HCT116 (cell line): ENCODE measurements around the gene ACSL5. TPM values are rescaled to one million over a fixed set of nuclear protein-coding genes. Genes with fewer than 3 reads are reported as not detected.

ENCODE experiments used
- ATAC-seq: fragments of 200-7000 bp; cut with Tn5 transposase; 2 replicates; pipeline ENCODE4 v1.9.1; 2020; ENCODE audit warnings: mild to moderate bottlenecking, moderate library complexity
- BruUV-seq: library from RNA; stranded (reverse); fragments of 400-500 nt; replicated peaks from 2 replicates; lab custom pipeline; 2021; lab: Mats Ljungman, UMichigan
- CTCF ChIA-PET: fragments of 300-600 bp; sonication (Branson Sonifier 250); formaldehyde crosslinking; loops from one replicate; lab custom pipeline; 2021; ENCODE audit warnings: antibody characterized with exemption; lab: Charles Lee
- POLR2A ChIA-PET: fragments of 300-600, 350-600 bp; sonication (Branson Sonifier 250); formaldehyde crosslinking; loops from one replicate; lab custom pipeline; 2021; ENCODE audit warnings: antibody characterized with exemption; lab: Charles Lee
- RAD21 ChIA-PET, 2 experiments: fragments of 300-600 bp; sonication (Branson Sonifier 250); formaldehyde crosslinking; loops; one replicate each; lab custom pipeline; 2023; ENCODE audit warnings: low total read pairs in 2 of 2; ENCODE audit not compliant: uncharacterized antibody in 2 of 2, unreplicated experiment in 2 of 2, low non-redundant PET in 1 of 2; lab: Charles Lee
- DNase-seq: peaks from one replicate; pipeline ENCODE4 v3.0.0-alpha.2; 2010; ENCODE audit warnings: low read depth, low spot score
- H2AFZ ChIP-seq: fragments of 200-600 bp; shearing (Covaris generic), sonication (generic); 2 replicates; pipeline ENCODE4 v1.6.1; 2017; ENCODE audit warnings: low read depth, mixed run types, mixed read lengths, antibody characterized with exemption, low read length; ENCODE audit not compliant: poor library complexity, severe bottlenecking
- H3K27ac ChIP-seq: 2 replicates; pipeline ENCODE4 v1.5.1; 2012; ENCODE audit warnings: low read depth, low read length
- H3K27me3 ChIP-seq: fragments of 200-600 bp; sonication (generic); 2 replicates; pipeline ENCODE4 v1.6.1; 2016; ENCODE audit warnings: mixed run types, low read length, mixed read lengths; ENCODE audit not compliant: insufficient read depth
- H3K36me3 ChIP-seq, 2 experiments: fragments of 200-500 bp in 1 of 2; fragments of 200-600 bp in 1 of 2; sonication (Bioruptor generic) in 1 of 2; sonication (generic) in 1 of 2; 2 replicates each; pipeline versions ENCODE4 v1.5.1 to v1.6.1; 2014 to 2016; ENCODE audit warnings: low read length in 2 of 2, inconsistent platforms in 1 of 2, mixed read lengths in 1 of 2, mixed run types in 1 of 2; ENCODE audit not compliant: insufficient read depth in 2 of 2, control insufficient read depth in 1 of 2
- H3K4me1 ChIP-seq, 2 experiments: fragments of 200-600 bp in 1 of 2; sonication (generic) in 1 of 2; 2 replicates each; pipeline versions ENCODE4 v1.5.1 to v1.6.1; 2012 to 2017; ENCODE audit warnings: low read length in 2 of 2, inconsistent platforms in 1 of 2, mild to moderate bottlenecking in 1 of 2, mixed read lengths in 1 of 2, mixed run types in 1 of 2, moderate library complexity in 1 of 2; ENCODE audit not compliant: insufficient read depth in 2 of 2, control insufficient read depth in 1 of 2
- H3K4me2 ChIP-seq: fragments of 200-600 bp; sonication (generic); 2 replicates; pipeline ENCODE4 v1.6.1; 2017; ENCODE audit warnings: mixed run types, low read length, mixed read lengths
- H3K4me3 ChIP-seq, 2 experiments: fragments of 200-600 bp in 1 of 2; sonication (generic) in 1 of 2; replicated peaks in 1 of 2; 2 replicates each; pipeline ENCODE4 v1.5.1; 2011 to 2016; ENCODE audit warnings: low read length in 2 of 2, control low read depth in 1 of 2, low read depth in 1 of 2, mild to moderate bottlenecking in 1 of 2, mixed read lengths in 1 of 2, mixed run types in 1 of 2
- H3K79me2 ChIP-seq: fragments of 200-600 bp; sonication (generic); 2 replicates; pipeline ENCODE4 v1.6.1; 2017; ENCODE audit warnings: mild to moderate bottlenecking, mixed run types, low read length, moderate library complexity, mixed read lengths; ENCODE audit not compliant: insufficient read depth
- H3K9ac ChIP-seq: fragments of 200-600 bp; sonication (generic); 2 replicates; pipeline ENCODE4 v1.6.1; 2016; ENCODE audit warnings: low read length, mixed read lengths
- H3K9me2 ChIP-seq: fragments of 200-600 bp; sonication (generic), shearing (Covaris generic); 2 replicates; pipeline ENCODE4 v1.6.1; 2017; ENCODE audit warnings: mixed run types, mild to moderate bottlenecking, moderate library complexity; ENCODE audit not compliant: insufficient read depth
- H3K9me3 ChIP-seq, 2 experiments: fragments of 200-500 bp in 1 of 2; fragments of 200-600 bp in 1 of 2; sonication (Bioruptor generic) in 1 of 2; sonication (generic) in 1 of 2; 2 replicates each; pipeline ENCODE4 v1.6.1; 2014 to 2017; ENCODE audit warnings: low read length in 2 of 2, mixed read lengths in 2 of 2, inconsistent platforms in 1 of 2, low read depth in 1 of 2, mild to moderate bottlenecking in 1 of 2, mixed run types in 1 of 2, moderate library complexity in 1 of 2; ENCODE audit not compliant: control insufficient read depth in 1 of 2, insufficient read depth in 1 of 2
- H4K20me1 ChIP-seq: fragments of 200-600 bp; sonication (generic), shearing (Covaris generic); 2 replicates; pipeline ENCODE4 v1.6.1; 2017; ENCODE audit warnings: mixed run types, mild to moderate bottlenecking, moderate library complexity; ENCODE audit not compliant: insufficient read depth
- ATF3 ChIP-seq: IDR thresholded peaks from 2 replicates; pipeline ENCODE4 v1.6.1; 2012
- CBX3 ChIP-seq: IDR thresholded peaks from 2 replicates; pipeline ENCODE4 v1.6.1; 2012; ENCODE audit warnings: low read depth
- CEBPB ChIP-seq: IDR thresholded peaks from 2 replicates; pipeline ENCODE4 v1.6.1; 2012; ENCODE audit warnings: low read depth
- CTCF ChIP-seq, 3 experiments: fragments of 200-600 bp in 1 of 3; sonication (generic) in 1 of 3; IDR thresholded peaks in 2 of 3; conservative IDR thresholded peaks in 1 of 3; 2 replicates each; pipeline ENCODE4 v1.5.1; 2012 to 2017; ENCODE audit warnings: low read depth in 2 of 3, low read length in 2 of 3, antibody characterized with exemption in 1 of 3, borderline replicate concordance in 1 of 3, control low read depth in 1 of 3, mild to moderate bottlenecking in 1 of 3, mixed read lengths in 1 of 3, mixed run types in 1 of 3, moderate library complexity in 1 of 3; ENCODE audit not compliant: insufficient read depth in 1 of 3
- EGR1 ChIP-seq: IDR thresholded peaks from 2 replicates; pipeline ENCODE4 v1.6.1; 2012; ENCODE audit warnings: low read depth
- ELF1 ChIP-seq: IDR thresholded peaks from 2 replicates; pipeline ENCODE4 v1.6.1; 2012; ENCODE audit warnings: low read depth, borderline replicate concordance
- EZH2 ChIP-seq: fragments of 200-600 bp; sonication (generic); IDR thresholded peaks from 2 replicates; pipeline ENCODE4 v1.6.1; 2017; ENCODE audit warnings: antibody characterized with exemption, mixed run types
- FOSL1 ChIP-seq: IDR thresholded peaks from 2 replicates; pipeline ENCODE4 v1.6.1; 2012; ENCODE audit warnings: low read depth
- JUND ChIP-seq: IDR thresholded peaks from 2 replicates; pipeline ENCODE4 v1.6.1; 2012
- MAX ChIP-seq: IDR thresholded peaks from 2 replicates; pipeline ENCODE4 v1.6.1; 2012
- POLR2A ChIP-seq: IDR thresholded peaks from 2 replicates; pipeline ENCODE4 v1.7.0; 2011; ENCODE audit warnings: borderline replicate concordance; ENCODE audit not compliant: insufficient read depth, insufficient read length; ENCODE audit errors: extremely low read depth
- POLR2AphosphoS5 ChIP-seq: IDR thresholded peaks from 2 replicates; pipeline ENCODE4 v1.6.1; 2011; ENCODE audit warnings: mild to moderate bottlenecking, low read depth, low read length, moderate library complexity
- RAD21 ChIP-seq: IDR thresholded peaks from 2 replicates; pipeline ENCODE4 v1.6.1; 2012; ENCODE audit warnings: low read depth, mild to moderate bottlenecking
- SIN3A ChIP-seq: IDR thresholded peaks from 2 replicates; pipeline ENCODE4 v1.6.1; 2012; ENCODE audit warnings: low read depth
- SP1 ChIP-seq: IDR thresholded peaks from 2 replicates; pipeline ENCODE4 v1.6.1; 2012; ENCODE audit warnings: low read depth
- SRF ChIP-seq: IDR thresholded peaks from 2 replicates; pipeline ENCODE4 v1.6.1; 2012; ENCODE audit warnings: low read depth
- ZFX ChIP-seq: fragments of 450-650 bp; IDR thresholded peaks from 2 replicates; pipeline ENCODE4 v1.6.1; 2017
- ZNF274 ChIP-seq: fragments of 200-500 bp; sonication (Bioruptor generic); IDR thresholded peaks from 2 replicates; pipeline ENCODE4 v1.6.1; 2014; ENCODE audit warnings: mild to moderate bottlenecking, low read depth, low read length, inconsistent platforms
- intact Hi-C: fragments of 100-400 bp; cut with micrococcal nuclease; formaldehyde crosslinking; loops from 2 replicates; pipeline ENCODE4 v1.10.0; 2022
- total RNA-seq: library from RNA; stranded (reverse); gene quantifications from one replicate; pipeline ENCODE4 v1.2.1, GENCODE V29; 2021; ENCODE audit not compliant: unreplicated experiment

Gene ACSL5
- total RNA-seq, 1 experiment from 2014 or later = 195 TPM

DNA sequence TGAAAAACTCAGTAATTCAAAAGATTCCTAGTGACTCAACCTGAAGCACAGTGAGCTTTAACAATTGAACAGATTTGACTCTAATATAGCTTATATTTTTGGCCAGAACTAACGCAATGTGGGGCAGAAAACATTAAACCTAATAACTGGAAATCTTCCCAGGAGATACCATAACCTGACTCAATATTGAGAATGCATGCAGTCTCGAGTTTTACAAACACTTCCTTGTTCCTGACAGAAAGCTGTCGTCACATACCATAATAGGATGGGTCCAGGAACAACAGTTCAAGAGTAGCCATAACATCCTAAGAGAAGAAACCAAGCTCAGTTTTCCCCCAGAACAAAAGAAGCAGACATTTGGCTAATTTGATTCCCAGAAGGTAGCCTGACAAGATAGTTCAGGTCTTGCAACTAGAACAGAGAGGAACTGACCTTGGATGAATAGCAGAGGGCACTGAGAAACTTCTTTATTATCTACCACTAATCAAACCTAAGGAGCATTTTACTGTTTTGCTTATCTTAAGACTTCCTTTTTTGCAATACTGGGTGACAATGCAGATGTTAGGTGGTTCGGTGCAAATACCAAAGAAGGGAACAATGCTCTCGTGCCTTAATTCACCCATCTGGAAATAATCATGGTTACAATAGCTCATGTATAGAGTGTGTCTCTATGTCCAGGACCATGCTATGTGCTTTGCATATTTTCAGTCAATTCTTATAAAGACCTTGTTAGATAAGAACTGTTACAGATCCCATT lies 38.6 kb upstream of the ACSL5 start:
- RAD21 ChIA-PET = interaction anchor here in 1 of 2 experiments (0.5 to 1.3 kb wide), 2 partner anchors 39 to 155 kb away, joined by 3 read pairs; partner anchors contain the start of gene ACSL5
- Histone ChIP-seq H3K9me2 (no peaks in the 10 kb centered on the region), H4K20me1 (no peaks in the 10 kb centered on the region), H3K36me3 (no peaks in the 10 kb centered on the region), H3K4me2 (peak overlapping the region; percentile 67), H3K4me3 (no peak overlapping the region), H2AFZ (peak overlapping the region; percentile 32), H3K9ac (peak overlapping the region; percentile 48), H3K27me3 (no peaks in the 10 kb centered on the region), H3K27ac (peak overlapping the region; percentile 30; the same call in 1 of the 2 replicates), H3K4me1 (peaks cover 64 to 92% of the 10 kb centered on the region in 2 experiments), H3K9me3 (no peaks in the 10 kb centered on the region), H3K79me2 (no peaks in the 10 kb centered on the region)
- ATAC-seq (no peak), DNase-seq (no peak)
- POLR2A ChIA-PET = interaction anchor here (1.0 to 4.1 kb wide), 3 partner anchors 39 to 52 kb away, joined by 3 to 16 read pairs (median 14); partner anchors contain the start of gene ACSL5
- BruUV-seq = no TSS peak
- intact Hi-C loops = no loop called here
- TF ChIP-seq ELF1 (no peak), POLR2AphosphoS5 (no peak), CEBPB (no peak), ZNF274 (no peak), SRF (no peak), ATF3 (no peak), RAD21 (no peak), SP1 (no peak), MAX (no peak), EGR1 (no peak), FOSL1 (no peak), POLR2A (no peak), SIN3A (no peak), CTCF (IDR thresholded peaks at IDR 0.05 in 2 of 3, conservative IDR thresholded peaks at IDR 0.05 in 1 of 3; ENCODE audit: borderline replicate concordance in 1 of 3, insufficient read depth in 1 of 3, low read depth in 2 of 3, low read length in 2 of 3) (no peak), CBX3 (no peak), ZFX (no peak), JUND (no peak), EZH2 (no peak)
- CTCF ChIA-PET = interaction anchor here (1.0 to 4.4 kb wide), 2 partner anchors 27 to 99 kb away, joined by 3 to 26 read pairs; no protein-coding TSS in a partner anchor
